Breast epithelium (tissue), 3 donors: ENCODE measurements around the gene HPN.

Experiments
- POLR2A ChIP-seq: fragments of 450-650 bp; IDR thresholded peaks from one replicate; pipeline ENCODE4 v1.6.1; 2016; ENCODE audit warnings: antibody characterized with exemption, mild to moderate bottlenecking, moderate library complexity
- POLR2AphosphoS5 ChIP-seq, 3 donors: sonication (generic); formaldehyde crosslinking; IDR thresholded peaks; one replicate each; pipeline ENCODE4 v1.6.1; 2017; ENCODE audit warnings: antibody characterized with exemption in 3 of 3
- TF ChIP-seq, protein P1 (sequence below), 3 donors: fragments of 450-650 bp; IDR thresholded peaks; one replicate each; pipeline ENCODE4 v1.5.1; 2016 to 2017; ENCODE audit warnings: antibody characterized with exemption in 3 of 3, mild to moderate bottlenecking in 3 of 3, moderate library complexity in 3 of 3

DNA sequence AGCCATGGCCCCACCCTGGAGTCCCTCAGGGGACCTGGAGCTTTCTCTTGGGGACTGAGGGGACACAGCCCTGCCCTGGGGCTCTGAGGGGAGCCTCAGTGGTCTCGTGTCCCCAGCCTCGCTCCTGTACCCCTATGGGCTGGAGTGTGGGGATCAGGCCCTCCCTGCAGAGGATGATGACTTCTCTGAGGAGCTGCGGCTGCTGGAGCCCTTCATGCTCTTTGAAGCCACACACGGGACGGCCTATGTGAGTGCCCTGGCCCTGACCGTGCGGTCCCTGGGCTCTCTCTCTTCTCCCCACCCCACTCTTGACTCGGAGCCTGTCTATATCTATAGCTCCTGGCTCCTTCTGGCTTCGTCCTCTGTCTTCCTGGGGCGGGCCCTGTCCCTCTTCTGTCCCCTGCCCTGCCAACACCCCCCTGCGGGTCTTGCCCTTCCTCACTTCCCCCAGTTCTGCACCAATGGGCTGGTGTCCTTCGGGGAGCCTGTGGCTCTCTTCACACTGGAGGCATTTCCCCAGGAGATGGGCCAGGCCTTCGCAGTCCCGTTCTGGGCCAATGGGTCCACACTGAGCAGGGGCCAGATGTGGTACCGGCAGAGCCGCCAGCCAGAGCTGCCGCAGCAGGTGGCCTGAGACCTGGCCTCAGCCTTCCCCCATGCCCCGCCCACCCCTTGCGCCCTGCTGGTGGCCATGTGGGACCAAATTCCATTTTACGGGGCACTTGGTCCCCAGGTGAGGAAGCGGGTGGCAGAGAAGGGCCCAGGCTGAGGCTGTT, 33.1 kb downstream of the HPN start:
- TF ChIP-seq, protein P1, sequence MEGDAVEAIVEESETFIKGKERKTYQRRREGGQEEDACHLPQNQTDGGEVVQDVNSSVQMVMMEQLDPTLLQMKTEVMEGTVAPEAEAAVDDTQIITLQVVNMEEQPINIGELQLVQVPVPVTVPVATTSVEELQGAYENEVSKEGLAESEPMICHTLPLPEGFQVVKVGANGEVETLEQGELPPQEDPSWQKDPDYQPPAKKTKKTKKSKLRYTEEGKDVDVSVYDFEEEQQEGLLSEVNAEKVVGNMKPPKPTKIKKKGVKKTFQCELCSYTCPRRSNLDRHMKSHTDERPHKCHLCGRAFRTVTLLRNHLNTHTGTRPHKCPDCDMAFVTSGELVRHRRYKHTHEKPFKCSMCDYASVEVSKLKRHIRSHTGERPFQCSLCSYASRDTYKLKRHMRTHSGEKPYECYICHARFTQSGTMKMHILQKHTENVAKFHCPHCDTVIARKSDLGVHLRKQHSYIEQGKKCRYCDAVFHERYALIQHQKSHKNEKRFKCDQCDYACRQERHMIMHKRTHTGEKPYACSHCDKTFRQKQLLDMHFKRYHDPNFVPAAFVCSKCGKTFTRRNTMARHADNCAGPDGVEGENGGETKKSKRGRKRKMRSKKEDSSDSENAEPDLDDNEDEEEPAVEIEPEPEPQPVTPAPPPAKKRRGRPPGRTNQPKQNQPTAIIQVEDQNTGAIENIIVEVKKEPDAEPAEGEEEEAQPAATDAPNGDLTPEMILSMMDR (IDR thresholded peaks at IDR 0.05) = no peak
- TF ChIP-seq POLR2AphosphoS5 (IDR thresholded peaks at IDR 0.05) (no peak), POLR2A (no peak)
